ENCODE data around the gene OPCML.

- TF ChIP-seq CTCF (conservative IDR thresholded peaks at IDR 0.05; ENCODE audit: low read length) (no peak), EZH2phosphoT487 (IDR thresholded peaks at IDR 0.05; ENCODE audit: borderline replicate concordance) (no peak)
Observed at GRCh38 chr11:132595246-132595645, 937.1 kb downstream of the OPCML start.
